ENCODE measurements around the gene HSPB3.
"Not testable (repeated sequence)": the region's sequence is repeated elsewhere in the genome, so short reads cannot be mapped to it uniquely, and the experiment has no call there.

HSPB3 gene

GRCh38 chr5:54457094-54457862 is 1.8 kb downstream of the HSPB3 start:
- DNase-seq = no peak

- no peak for DNase-seq
Measured at GRCh38 chr5:54458221-54458620, 2.7 kb downstream of the HSPB3 start.

GRCh38 chr5:54460181-54460919 is 4.9 kb downstream of the HSPB3 start:
- DNase-seq = no peak

- DNase-seq = no peak
Measured at GRCh38 chr5:54462281-54462680, 6.8 kb downstream of the HSPB3 start.

GRCh38 chr5:54463713-54464112 is 8.2 kb downstream of the HSPB3 start:
- no peak for DNase-seq

GRCh38 chr5:54469622-54470021 is 14.1 kb downstream of the HSPB3 start:
- no peak for DNase-seq

- no peak for DNase-seq
Measured at GRCh38 chr5:54470128-54470527, 14.6 kb downstream of the HSPB3 start.

- no peak for DNase-seq
Measured at GRCh38 chr5:54470677-54471076, 15.2 kb downstream of the HSPB3 start.

- no peak for DNase-seq
Measured at GRCh38 chr5:54471398-54471797, 15.9 kb downstream of the HSPB3 start.

GRCh38 chr5:54476682-54477081 is 21.2 kb downstream of the HSPB3 start:
- no peak for DNase-seq

- DNase-seq = no peak
Measured at GRCh38 chr5:54477941-54478478, 22.5 kb downstream of the HSPB3 start.

GRCh38 chr5:54480296-54480695 is 24.8 kb downstream of the HSPB3 start:
- DNase-seq = no peak

GRCh38 chr5:54484219-54484894 is 28.9 kb downstream of the HSPB3 start:
- DNase-seq = no peak

GRCh38 chr5:54485659-54486058 is 30.2 kb downstream of the HSPB3 start:
- not testable (repeated sequence) for DNase-seq

GRCh38 chr5:54489648-54489979 is 34.1 kb downstream of the HSPB3 start:
- DNase-seq = not testable (repeated sequence)

- no peak for DNase-seq
Measured at GRCh38 chr5:54491326-54491725, 35.8 kb downstream of the HSPB3 start.

GRCh38 chr5:54492178-54492577 is 36.7 kb downstream of the HSPB3 start:
- DNase-seq = no peak

GRCh38 chr5:54495027-54495426 is 39.5 kb downstream of the HSPB3 start:
- no peak for DNase-seq
